Activated T-helper 2 cell treated with anti-CD3 and anti-CD28 coated beads, Interferon-gamma antibody, Interleukin-2, Interleukin-4, amounts not matched to agents 10 μg/mL and 5 μg/mL and 100 μg/mL, durations not matched to agents 14 hours and 24 hours and 36 hours (primary cell): ENCODE measurements around the gene NEURL3. TPM values are rescaled to one million over a fixed set of nuclear protein-coding genes. Genes with fewer than 3 reads are reported as not detected.
"Not testable (repeated sequence)": the region's sequence is repeated elsewhere in the genome, so short reads cannot be mapped to it uniquely, and the experiment has no call there.

Experiments used
- DNase-seq: peaks from one replicate; pipeline ENCODE4 v3.0.0; 2021; ENCODE audit warnings: low spot score
- H3K27ac Mint-ChIP-seq: one replicate; pipeline ENCODE4 v1.8.0; 2021; ENCODE audit warnings: mixed read lengths
- H3K27me3 Mint-ChIP-seq: one replicate; pipeline ENCODE4 v1.8.0; 2021; ENCODE audit warnings: low read depth, mixed read lengths
- H3K36me3 Mint-ChIP-seq: one replicate; pipeline ENCODE4 v1.8.0; 2021; ENCODE audit warnings: low read depth, mixed read lengths
- H3K4me1 Mint-ChIP-seq: one replicate; pipeline ENCODE4 v1.8.0; 2021; ENCODE audit warnings: low read depth, mixed read lengths
- H3K4me3 Mint-ChIP-seq: one replicate; pipeline ENCODE4 v1.8.0; 2021; ENCODE audit warnings: low read depth, mild to moderate bottlenecking, moderate library complexity, mixed read lengths
- H3K9me3 Mint-ChIP-seq: one replicate; pipeline ENCODE4 v1.8.0; 2021; ENCODE audit warnings: mixed read lengths
- intact Hi-C: fragments of 100-400 bp; cut with micrococcal nuclease; formaldehyde crosslinking; loops from one replicate; pipeline ENCODE4 v1.15.1; 2023
- total RNA-seq: library from RNA; stranded (reverse); gene quantifications from 2 replicates; pipeline ENCODE4 v1.2.3, GENCODE V29; 2022

Gene NEURL3
- total RNA-seq, 1 donor from 2014 or later = 0.52 TPM

DNA sequence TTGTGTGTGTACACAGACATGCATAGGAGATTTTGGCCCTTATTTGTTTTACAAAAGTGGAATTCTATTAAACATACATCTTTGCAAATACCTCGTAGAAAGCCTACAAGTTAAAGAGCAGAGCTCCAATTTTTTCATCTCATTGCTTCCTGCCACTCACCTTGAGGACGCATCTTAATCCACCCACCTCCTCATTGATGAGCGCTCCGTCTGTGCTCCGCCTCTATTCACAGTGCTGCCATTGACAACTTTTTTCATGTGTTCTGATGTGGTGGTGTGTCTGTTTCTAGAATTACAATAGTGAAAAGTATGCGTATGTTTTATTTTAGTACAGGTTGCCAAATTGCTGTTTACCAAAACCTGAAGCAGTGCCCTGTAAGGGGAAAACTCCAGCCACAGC is 36.3 kb downstream of the NEURL3 start:
- DNase-seq = no peak
- Mint-ChIP-seq H3K27me3 (peaks cover 3% of the 10 kb centered on the region), H3K9me3 (no peaks in the 10 kb centered on the region), H3K27ac (no peak overlapping the region), H3K4me1 (peaks cover 11% of the 10 kb centered on the region), H3K36me3 (no peaks in the 10 kb centered on the region), H3K4me3 (no peak overlapping the region)
- intact Hi-C loops = no loop called here

DNA sequence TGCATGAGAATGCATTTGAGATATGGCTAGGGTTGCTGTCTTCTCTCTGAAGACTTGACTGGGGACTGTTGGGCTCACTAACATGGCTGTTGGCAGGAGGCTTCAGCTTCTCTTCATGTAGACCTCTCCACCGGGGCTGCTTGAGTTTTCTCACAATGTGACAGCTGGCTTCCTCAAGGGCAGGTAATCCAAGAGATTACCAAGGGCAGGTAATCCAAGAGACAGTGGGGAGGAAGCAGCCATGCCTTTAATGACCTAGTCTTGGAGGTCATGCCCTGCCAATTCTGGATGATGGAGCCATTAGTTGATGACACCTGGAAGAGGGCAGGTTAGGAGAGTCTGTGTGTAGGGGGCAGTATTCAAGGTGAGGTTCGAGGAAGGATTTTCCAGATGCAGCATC is 40.5 kb downstream of the NEURL3 start:
- H3K27ac Mint-ChIP-seq = no peak overlapping the region
- H3K4me1 Mint-ChIP-seq = no peaks in the 10 kb centered on the region
- H3K4me3 Mint-ChIP-seq = no peak overlapping the region
- intact Hi-C loops = no loop called here
- H3K36me3 Mint-ChIP-seq = no peaks in the 10 kb centered on the region
- peaks cover 3% of the 10 kb centered on the region for H3K27me3 Mint-ChIP-seq
- DNase-seq = no peak
- H3K9me3 Mint-ChIP-seq = peaks cover 1% of the 10 kb centered on the region

- Mint-ChIP-seq H3K27me3 (peaks cover 3% of the 10 kb centered on the region), H3K4me1 (no peaks in the 10 kb centered on the region), H3K36me3 (no peaks in the 10 kb centered on the region), H3K27ac (no peak overlapping the region), H3K4me3 (no peak overlapping the region), H3K9me3 (peaks cover 7% of the 10 kb centered on the region)
- intact Hi-C loops = no loop called here
- DNase-seq = no peak
Observed at GRCh38 chr2:96464061-96464460, 41.1 kb downstream of the NEURL3 start.

DNA sequence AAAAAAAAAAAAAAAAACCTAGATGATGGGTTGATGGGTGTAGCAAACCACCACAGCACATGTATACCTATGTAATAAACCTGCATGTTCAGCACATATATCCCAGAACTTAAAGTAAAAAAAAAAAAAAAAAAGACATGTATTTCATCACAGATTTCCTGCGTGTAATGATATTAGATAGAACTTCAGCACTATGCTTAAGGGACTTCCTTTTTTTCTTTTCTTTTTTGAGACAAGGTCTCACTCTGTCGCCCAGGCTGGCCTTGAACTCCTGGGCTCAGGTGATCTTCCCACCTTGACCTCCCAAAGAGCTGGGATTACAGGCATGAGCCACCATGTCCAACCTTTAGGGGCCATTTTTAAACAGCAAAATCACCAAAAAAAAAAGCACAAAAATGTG is 42.0 kb downstream of the NEURL3 start:
- H3K27ac Mint-ChIP-seq = no peak overlapping the region
- H3K9me3 Mint-ChIP-seq = peaks cover 17% of the 10 kb centered on the region
- intact Hi-C loops = no loop called here
- no peak for DNase-seq
- H3K27me3 Mint-ChIP-seq = peaks cover 8% of the 10 kb centered on the region
- no peaks in the 10 kb centered on the region for H3K4me1 Mint-ChIP-seq
- H3K4me3 Mint-ChIP-seq = no peak overlapping the region
- H3K36me3 Mint-ChIP-seq = no peaks in the 10 kb centered on the region

DNA sequence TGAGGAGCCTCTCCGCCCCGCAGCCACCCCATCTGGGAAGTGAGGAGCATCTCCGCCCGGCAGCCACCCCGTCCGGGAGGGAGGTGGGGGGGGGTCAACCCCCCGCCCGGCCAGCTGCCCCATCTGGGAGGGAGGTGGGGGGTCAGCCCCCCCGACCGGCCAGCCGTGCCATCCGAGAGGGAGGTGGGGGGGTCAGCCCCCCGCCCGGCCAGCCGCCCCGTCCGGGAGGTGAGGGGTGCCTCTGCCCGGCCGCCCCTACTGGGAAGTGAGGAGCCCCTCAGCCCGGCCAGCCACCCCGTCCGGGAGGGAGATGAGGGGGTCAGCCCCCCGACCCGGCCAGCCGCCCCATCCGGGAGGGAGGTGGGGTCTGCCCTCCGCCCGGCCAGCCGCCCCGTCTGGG is 43.5 kb downstream of the NEURL3 start:
- peaks cover 18% of the 10 kb centered on the region for H3K9me3 Mint-ChIP-seq
- H3K4me3 Mint-ChIP-seq, DNase-seq, H3K36me3 Mint-ChIP-seq, H3K27ac Mint-ChIP-seq, intact Hi-C loops, H3K27me3 Mint-ChIP-seq, H3K4me1 Mint-ChIP-seq: not testable (repeated sequence)

DNA sequence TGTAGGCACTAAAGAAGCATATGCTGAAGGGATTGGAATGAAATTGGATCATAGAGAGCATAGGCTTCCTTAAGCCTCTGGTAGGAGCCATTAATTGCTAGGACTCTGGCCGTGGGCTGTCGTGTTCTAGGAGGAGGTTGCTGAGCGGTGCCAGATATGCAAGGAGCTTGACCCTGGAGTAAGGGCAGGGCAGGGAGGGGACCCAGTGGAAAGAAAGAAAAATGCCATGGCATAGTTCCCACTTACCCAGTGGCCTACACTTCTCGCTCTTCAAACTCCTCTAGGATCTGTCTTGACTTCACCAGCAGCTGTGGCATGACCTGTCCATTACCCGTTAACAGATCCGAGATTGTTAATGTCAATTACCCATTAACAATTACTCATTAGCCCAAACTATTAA is 53.1 kb downstream of the NEURL3 start:
- intact Hi-C loops = no loop called here
- Mint-ChIP-seq H3K9me3 (peaks cover 3% of the 10 kb centered on the region), H3K27me3 (no peaks in the 10 kb centered on the region), H3K4me3 (no peak overlapping the region), H3K27ac (no peak overlapping the region), H3K4me1 (no peaks in the 10 kb centered on the region), H3K36me3 (no peaks in the 10 kb centered on the region)
- DNase-seq = no peak

- Mint-ChIP-seq H3K27ac (no peak overlapping the region), H3K36me3 (no peaks in the 10 kb centered on the region), H3K4me3 (no peak overlapping the region), H3K27me3 (peaks cover 2% of the 10 kb centered on the region), H3K4me1 (no peaks in the 10 kb centered on the region), H3K9me3 (peaks cover 3% of the 10 kb centered on the region)
- intact Hi-C loops = no loop called here
- DNase-seq = no peak
Observed at GRCh38 chr2:96449637-96450036, 55.5 kb downstream of the NEURL3 start.

- DNase-seq = no peak
- no peak overlapping the region for H3K4me3 Mint-ChIP-seq
- H3K27ac Mint-ChIP-seq = no peak overlapping the region
- peaks cover 3% of the 10 kb centered on the region for H3K9me3 Mint-ChIP-seq
- H3K27me3 Mint-ChIP-seq = peaks cover 2% of the 10 kb centered on the region
- intact Hi-C loops = no loop called here
- no peaks in the 10 kb centered on the region for H3K36me3 Mint-ChIP-seq
- H3K4me1 Mint-ChIP-seq = no peaks in the 10 kb centered on the region
Observed at GRCh38 chr2:96449174-96449573, 56.0 kb downstream of the NEURL3 start.

DNA sequence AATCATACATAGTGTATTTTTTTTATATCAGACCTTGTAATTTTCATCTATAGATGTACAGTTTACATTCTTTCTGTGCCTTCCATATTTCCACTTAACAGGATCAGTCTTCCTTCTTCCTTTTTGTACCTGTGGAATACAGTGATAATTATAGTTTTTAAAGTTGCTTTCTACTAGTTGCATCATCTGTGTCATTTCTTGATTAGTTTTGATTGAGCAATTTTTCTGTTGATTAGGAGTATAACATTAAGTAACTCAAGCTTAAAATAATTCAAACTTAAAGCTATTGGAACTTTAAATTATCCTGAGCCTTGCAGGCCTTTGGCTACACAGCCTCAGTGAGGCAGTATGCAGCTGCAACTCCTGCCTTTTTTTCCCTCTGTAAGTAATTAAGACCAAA is 57.4 kb downstream of the NEURL3 start:
- Mint-ChIP-seq H3K27ac (no peak overlapping the region), H3K9me3 (peaks cover 3% of the 10 kb centered on the region), H3K27me3 (peaks cover 7% of the 10 kb centered on the region), H3K4me3 (no peak overlapping the region), H3K36me3 (no peaks in the 10 kb centered on the region), H3K4me1 (no peaks in the 10 kb centered on the region)
- no peak for DNase-seq
- intact Hi-C loops = no loop called here

Other genes starting within 250 kb of the NEURL3 start
- 29.0 and 30.4 TPM in 2 replicates for gene TMEM127, start 239.4 kb downstream of the NEURL3 start, total RNA-seq
- gene CIAO1, start 239.1 kb downstream of the NEURL3 start, total RNA-seq = 93.9 and 94.7 TPM in 2 replicates
- 191 TPM in 2 replicates for gene SNRNP200, start 199.8 kb downstream of the NEURL3 start, total RNA-seq
- gene ITPRIPL1, start 180.0 kb downstream of the NEURL3 start, total RNA-seq = 44.8 and 45.0 TPM in 2 replicates
- 62.1 and 63.3 TPM in 2 replicates for gene NCAPH, start 169.6 kb downstream of the NEURL3 start, total RNA-seq
- gene ARID5A, start 31.4 kb upstream of the NEURL3 start, total RNA-seq = 164 and 170 TPM in 2 replicates
- 45.8 and 48.3 TPM in 2 replicates for gene KANSL3, start 133.0 kb upstream of the NEURL3 start, total RNA-seq
- not detected in 2 replicates for gene FER1L5, start 137.4 kb upstream of the NEURL3 start, total RNA-seq
- 6.0 and 7.0 TPM in 2 replicates for gene LMAN2L, start 234.7 kb upstream of the NEURL3 start, total RNA-seq